K562 (cell line): ENCODE data around the gene CARD10. TPM values are rescaled to one million over a fixed set of nuclear protein-coding genes. Genes with fewer than 3 reads are reported as not detected.

Experiments used
- ARNT ChIP-seq, 2 experiments: fragments of 450-650 bp; IDR thresholded peaks; 2 replicates each; pipeline ENCODE4 v1.6.1; 2016; ENCODE audit warnings: mild to moderate bottlenecking in 1 of 2
- DIDO1 ChIP-seq: fragments of 450-650 bp; IDR thresholded peaks from 2 replicates; pipeline ENCODE4 v1.6.1; 2016; ENCODE audit warnings: low read depth, missing biosample characterization, missing genetic modification characterization
- EGR1 ChIP-seq: fragments of 450-650 bp; conservative IDR thresholded peaks from 2 replicates; pipeline ENCODE4 v1.6.1; 2017; ENCODE audit warnings: mild to moderate bottlenecking
- ETS2 ChIP-seq: IDR thresholded peaks from 2 replicates; pipeline ENCODE4 v1.6.1; 2016; ENCODE audit warnings: borderline replicate concordance, missing genetic modification characterization, mild to moderate bottlenecking, moderate library complexity, missing compliant biosample characterization; ENCODE audit not compliant: poor library complexity, severe bottlenecking
- MYC ChIP-seq, 2 experiments: fragments of 250-450 bp in 1 of 2; sonication (Bioruptor Pico) in 1 of 2; IDR thresholded peaks; 2 replicates each; pipeline versions ENCODE4 v1.5.1 to v1.6.1; 2012 to 2021; ENCODE audit warnings: low read depth in 2 of 2, borderline replicate concordance in 1 of 2, improper control_type of control experiment in 1 of 2, low read length in 1 of 2, mild to moderate bottlenecking in 1 of 2, moderate library complexity in 1 of 2
- NFE2 ChIP-seq: IDR thresholded peaks from 2 replicates; pipeline ENCODE4 v1.6.1; 2014; ENCODE audit warnings: antibody characterized with exemption, low read depth
- PHTF2 ChIP-seq: fragments of 250-450 bp; sonication (Bioruptor Pico); IDR thresholded peaks from 2 replicates; pipeline ENCODE4 v1.5.0; 2021; ENCODE audit warnings: mild to moderate bottlenecking
- POLR3A ChIP-seq: IDR thresholded peaks from 2 replicates; pipeline ENCODE4 v1.6.1; 2011; ENCODE audit warnings: borderline replicate concordance, mild to moderate bottlenecking, moderate library complexity; ENCODE audit not compliant: insufficient read length, insufficient read depth; ENCODE audit errors: extremely low read depth
- ZNF165 ChIP-seq: fragments of 250-450 bp; sonication (Bioruptor Pico); IDR thresholded peaks from 2 replicates; pipeline ENCODE4 v1.4.0; 2020; ENCODE audit warnings: borderline replicate concordance
- ZNF785 ChIP-seq: fragments of 250-450 bp; sonication (Bioruptor Pico); IDR thresholded peaks from 2 replicates; pipeline ENCODE4 v1.4.0; 2020; ENCODE audit warnings: mild to moderate bottlenecking
- polyA plus RNA-seq, 8 experiments: library from polyadenylated mRNA; depleted of rRNA in 4 of 8; stranded (reverse) in 5 of 8; unstranded in 3 of 8; fragments of >200 nt; fragmentation: Nextera tagmentation in 2 of 8; fragmentation: Illumina TruSeq in 1 of 8; extraction: Ambion mirVana in 2 of 8; extraction: Trizol in 1 of 8; gene quantifications; 2 replicates each; pipeline versions ENCODE4 v1.2.1 to v1.2.3, GENCODE V29; 2011 to 2014; ENCODE audit warnings: inconsistent platforms in 1 of 8, missing spikeins in 1 of 8
- total RNA-seq, 7 experiments: library from RNA; depleted of rRNA in 6 of 7; stranded (reverse); fragments of >200 nt in 6 of 7; fragmentation: Illumina TruSeq in 2 of 7; extraction: Trizol in 2 of 7; gene quantifications; 2 replicates each; pipeline versions ENCODE4 v1.2.1 to v1.2.3, GENCODE V29; 2011 to 2021; ENCODE audit warnings: low replicate concordance in 1 of 7
- TF ChIP-seq, protein P1 (sequence below), 2 experiments: fragments of 450-650 bp; formaldehyde crosslinking in 1 of 2; IDR thresholded peaks; 2 replicates each; pipeline versions ENCODE4 v1.4.0 to v1.6.1; 2014 to 2020; ENCODE audit warnings: mild to moderate bottlenecking in 2 of 2, borderline replicate concordance in 1 of 2, low read depth in 1 of 2
- TF ChIP-seq, protein P2 (sequence below): fragments of 450-650 bp; IDR thresholded peaks from 2 replicates; pipeline ENCODE4 v1.6.1; 2014; ENCODE audit warnings: low read depth, mild to moderate bottlenecking, moderate library complexity, borderline replicate concordance
- TF ChIP-seq, protein P3 (sequence below): fragments of 450-650 bp; IDR thresholded peaks from 2 replicates; pipeline ENCODE4 v1.6.1; 2016

CARD10 gene
- total and polyA plus RNA-seq, 9 of the 15 experiments (the other 6 are each of a cell fraction or from before 2014, with no cell fraction given), result 0.13 to 5.8 (median 1.6) TPM

DNA sequence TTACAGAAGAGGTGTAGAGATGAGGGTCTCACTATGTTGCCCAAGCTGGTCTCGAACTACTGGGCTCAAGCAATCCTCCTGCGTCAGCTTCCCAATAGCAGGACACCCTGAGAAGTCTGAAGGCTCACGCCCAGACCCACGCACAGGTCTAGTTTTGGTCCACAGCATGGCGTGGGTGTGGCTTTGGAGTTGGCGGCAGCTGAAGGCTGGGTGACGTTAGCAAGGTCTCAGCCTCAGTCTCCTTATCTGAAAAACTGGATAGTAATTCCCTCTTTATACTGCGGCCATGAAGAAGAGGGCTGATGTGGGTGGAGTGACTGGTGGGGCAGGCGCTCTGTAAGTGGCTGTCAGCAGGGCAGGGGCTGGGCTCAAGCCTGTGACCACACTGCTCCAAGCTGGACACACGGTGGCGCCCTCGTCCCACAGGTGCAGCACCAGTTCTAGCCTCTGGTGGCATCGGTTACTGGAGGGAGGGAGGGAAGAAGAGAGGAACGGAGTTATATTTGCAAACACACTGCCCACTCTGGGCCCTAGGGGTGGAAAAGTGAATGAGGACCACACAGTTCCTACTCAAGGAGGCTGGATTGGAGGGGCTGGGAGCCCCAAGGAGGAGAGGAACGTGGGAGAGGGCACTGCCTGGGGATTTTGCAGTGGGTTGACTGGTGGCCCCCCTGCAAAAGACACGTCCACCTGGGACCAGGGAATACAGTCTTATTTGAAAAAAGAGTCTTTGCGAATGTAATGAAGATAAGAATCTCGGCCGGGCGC, 19.6 kb upstream of the CARD10 start (continued):
- TF ChIP-seq, protein P1, sequence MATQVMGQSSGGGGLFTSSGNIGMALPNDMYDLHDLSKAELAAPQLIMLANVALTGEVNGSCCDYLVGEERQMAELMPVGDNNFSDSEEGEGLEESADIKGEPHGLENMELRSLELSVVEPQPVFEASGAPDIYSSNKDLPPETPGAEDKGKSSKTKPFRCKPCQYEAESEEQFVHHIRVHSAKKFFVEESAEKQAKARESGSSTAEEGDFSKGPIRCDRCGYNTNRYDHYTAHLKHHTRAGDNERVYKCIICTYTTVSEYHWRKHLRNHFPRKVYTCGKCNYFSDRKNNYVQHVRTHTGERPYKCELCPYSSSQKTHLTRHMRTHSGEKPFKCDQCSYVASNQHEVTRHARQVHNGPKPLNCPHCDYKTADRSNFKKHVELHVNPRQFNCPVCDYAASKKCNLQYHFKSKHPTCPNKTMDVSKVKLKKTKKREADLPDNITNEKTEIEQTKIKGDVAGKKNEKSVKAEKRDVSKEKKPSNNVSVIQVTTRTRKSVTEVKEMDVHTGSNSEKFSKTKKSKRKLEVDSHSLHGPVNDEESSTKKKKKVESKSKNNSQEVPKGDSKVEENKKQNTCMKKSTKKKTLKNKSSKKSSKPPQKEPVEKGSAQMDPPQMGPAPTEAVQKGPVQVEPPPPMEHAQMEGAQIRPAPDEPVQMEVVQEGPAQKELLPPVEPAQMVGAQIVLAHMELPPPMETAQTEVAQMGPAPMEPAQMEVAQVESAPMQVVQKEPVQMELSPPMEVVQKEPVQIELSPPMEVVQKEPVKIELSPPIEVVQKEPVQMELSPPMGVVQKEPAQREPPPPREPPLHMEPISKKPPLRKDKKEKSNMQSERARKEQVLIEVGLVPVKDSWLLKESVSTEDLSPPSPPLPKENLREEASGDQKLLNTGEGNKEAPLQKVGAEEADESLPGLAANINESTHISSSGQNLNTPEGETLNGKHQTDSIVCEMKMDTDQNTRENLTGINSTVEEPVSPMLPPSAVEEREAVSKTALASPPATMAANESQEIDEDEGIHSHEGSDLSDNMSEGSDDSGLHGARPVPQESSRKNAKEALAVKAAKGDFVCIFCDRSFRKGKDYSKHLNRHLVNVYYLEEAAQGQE (IDR thresholded peaks at IDR 0.05; ENCODE audit: borderline replicate concordance), result peak; percentile 81
- TF ChIP-seq, protein P1 (CRISPR knock-in tag; IDR thresholded peaks at IDR 0.05; ENCODE audit: low read depth), result no peak
- TF ChIP-seq ZNF785 (CRISPR knock-in tag) (no peak), NFE2 (no peak), MYC (IDR thresholded peaks at IDR 0.05; ENCODE audit: low read depth, low read length) (0 out of 2 replicates have a peak, but pooled peaks have one; percentile 23), MYC (CRISPR knock-in tag; IDR thresholded peaks at IDR 0.05; ENCODE audit: borderline replicate concordance, low read depth) (no peak), EGR1 (0 out of 2 replicates have a peak, but pooled peaks have one; percentile 26), PHTF2 (CRISPR knock-in tag) (no peak), DIDO1 (no peak), ZNF165 (CRISPR knock-in tag) (no peak), ARNT (IDR thresholded peaks at IDR 0.05) (no peak), POLR3A (no peak), ETS2 (tag) (no peak)
- TF ChIP-seq, protein P2, sequence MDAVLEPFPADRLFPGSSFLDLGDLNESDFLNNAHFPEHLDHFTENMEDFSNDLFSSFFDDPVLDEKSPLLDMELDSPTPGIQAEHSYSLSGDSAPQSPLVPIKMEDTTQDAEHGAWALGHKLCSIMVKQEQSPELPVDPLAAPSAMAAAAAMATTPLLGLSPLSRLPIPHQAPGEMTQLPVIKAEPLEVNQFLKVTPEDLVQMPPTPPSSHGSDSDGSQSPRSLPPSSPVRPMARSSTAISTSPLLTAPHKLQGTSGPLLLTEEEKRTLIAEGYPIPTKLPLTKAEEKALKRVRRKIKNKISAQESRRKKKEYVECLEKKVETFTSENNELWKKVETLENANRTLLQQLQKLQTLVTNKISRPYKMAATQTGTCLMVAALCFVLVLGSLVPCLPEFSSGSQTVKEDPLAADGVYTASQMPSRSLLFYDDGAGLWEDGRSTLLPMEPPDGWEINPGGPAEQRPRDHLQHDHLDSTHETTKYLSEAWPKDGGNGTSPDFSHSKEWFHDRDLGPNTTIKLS, result no peak
- TF ChIP-seq, protein P3, sequence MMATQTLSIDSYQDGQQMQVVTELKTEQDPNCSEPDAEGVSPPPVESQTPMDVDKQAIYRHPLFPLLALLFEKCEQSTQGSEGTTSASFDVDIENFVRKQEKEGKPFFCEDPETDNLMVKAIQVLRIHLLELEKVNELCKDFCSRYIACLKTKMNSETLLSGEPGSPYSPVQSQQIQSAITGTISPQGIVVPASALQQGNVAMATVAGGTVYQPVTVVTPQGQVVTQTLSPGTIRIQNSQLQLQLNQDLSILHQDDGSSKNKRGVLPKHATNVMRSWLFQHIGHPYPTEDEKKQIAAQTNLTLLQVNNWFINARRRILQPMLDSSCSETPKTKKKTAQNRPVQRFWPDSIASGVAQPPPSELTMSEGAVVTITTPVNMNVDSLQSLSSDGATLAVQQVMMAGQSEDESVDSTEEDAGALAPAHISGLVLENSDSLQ, result peak; percentile 71
